B cell (primary cell): ENCODE results near the gene PSMA6. TPM values are rescaled to one million over a fixed set of nuclear protein-coding genes. Genes with fewer than 3 reads are reported as not detected.

Experiments used
- ATAC-seq: fragments of 200-7000 bp; cut with Tn5 transposase; one replicate; pipeline ENCODE4 v1.10.0; 2021; ENCODE audit warnings: low read depth, mild to moderate bottlenecking, moderate number of reproducible peaks, moderate library complexity
- CTCF ChIA-PET: fragments of 350-600 bp; sonication (Branson Sonifier 250); formaldehyde crosslinking; loops from one replicate; lab custom pipeline; 2021; ENCODE audit warnings: antibody characterized with exemption, inconsistent platforms; lab: Charles Lee
- POLR2A ChIA-PET: fragments of 350-600 bp; sonication (Branson Sonifier 250); formaldehyde crosslinking; loops from one replicate; lab custom pipeline; 2021; ENCODE audit warnings: antibody characterized with exemption; lab: Charles Lee
- DNase-seq: peaks from one replicate; pipeline ENCODE4 v3.0.0; 2013
- H2AFZ ChIP-seq: 2 replicates; pipeline ENCODE4 v1.6.1; 2012; ENCODE audit warnings: mild to moderate bottlenecking, low read depth, low read length; ENCODE audit not compliant: insufficient read depth, poor library complexity, severe bottlenecking
- H3K27ac ChIP-seq, 2 donors: 1 replicate in 1 of 2; 2 replicates in 1 of 2; pipeline ENCODE4 v1.5.1; 2012 to 2013; ENCODE audit warnings: low read length in 2 of 2, mild to moderate bottlenecking in 2 of 2, moderate library complexity in 1 of 2
- H3K27me3 ChIP-seq, 4 experiments: fragments of 200-600 bp in 1 of 4; sonication (generic) in 1 of 4; replicated peaks in 1 of 4; 1 replicate in 2 of 4; 2 replicates in 2 of 4; pipeline versions ENCODE4 v1.6.1 to v1.7.0; 2013 to 2016; ENCODE audit warnings: low read length in 3 of 4, mild to moderate bottlenecking in 2 of 4, mixed read lengths in 1 of 4, moderate library complexity in 1 of 4; ENCODE audit not compliant: insufficient read depth in 4 of 4, control insufficient read depth in 3 of 4; ENCODE audit errors: control extremely low read depth in 1 of 4
- H3K36me3 ChIP-seq, 2 experiments: replicated peaks in 1 of 2; 1 replicate in 1 of 2; 2 replicates in 1 of 2; pipeline versions ENCODE4 v1.6.1 to v1.7.1; 2013; ENCODE audit warnings: low read length in 1 of 2; ENCODE audit not compliant: insufficient read depth in 2 of 2, control insufficient read depth in 1 of 2; ENCODE audit errors: control extremely low read depth in 1 of 2, extremely low read depth in 1 of 2
- H3K4me1 ChIP-seq, 2 donors: fragments of 200-600 bp in 1 of 2; sonication (generic) in 1 of 2; 1 replicate in 1 of 2; 2 replicates in 1 of 2; pipeline versions ENCODE4 v1.5.1 to v1.6.1; 2013 to 2017; ENCODE audit warnings: low read length in 2 of 2; ENCODE audit not compliant: control insufficient read depth in 2 of 2, insufficient read depth in 2 of 2
- H3K4me2 ChIP-seq: replicated peaks from 2 replicates; pipeline ENCODE3; 2012; ENCODE audit warnings: mild to moderate bottlenecking, low read depth, low read length; ENCODE audit not compliant: poor library complexity, severe bottlenecking
- H3K4me3 ChIP-seq, 5 experiments: fragments of 200-600 bp in 1 of 5; sonication (generic) in 1 of 5; 1 replicate in 3 of 5; 2 replicates in 2 of 5; pipeline versions ENCODE4 v1.5.1 to v1.7.0; 2011 to 2016; ENCODE audit warnings: low read length in 4 of 5, mild to moderate bottlenecking in 4 of 5, low read depth in 2 of 5, control low read depth in 1 of 5, moderate library complexity in 1 of 5; ENCODE audit not compliant: insufficient read depth in 1 of 5; ENCODE audit errors: control extremely low read depth in 1 of 5, extremely low read depth in 1 of 5
- H3K79me2 ChIP-seq: fragments of 200-600 bp; sonication (generic); one replicate; pipeline ENCODE4 v1.6.0; 2016; ENCODE audit warnings: low read length; ENCODE audit not compliant: control insufficient read depth, insufficient read depth
- H3K9ac ChIP-seq: fragments of 200-600 bp; sonication (generic); 2 replicates; pipeline ENCODE4 v1.6.1; 2017; ENCODE audit warnings: mild to moderate bottlenecking, low read length, moderate library complexity
- H3K9me3 ChIP-seq, 3 donors: one replicate each; pipeline versions ENCODE4 v1.6.1 to v1.7.1; 2013; ENCODE audit warnings: low read length in 2 of 3; ENCODE audit not compliant: control insufficient read depth in 2 of 3, insufficient read depth in 1 of 3; ENCODE audit errors: control extremely low read depth in 1 of 3
- H4K20me1 ChIP-seq: 2 replicates; pipeline ENCODE4 v1.6.0; 2012; ENCODE audit warnings: mild to moderate bottlenecking, low read length; ENCODE audit not compliant: insufficient read depth, control insufficient read depth, poor library complexity, severe bottlenecking
- H3K27ac Mint-ChIP-seq: one replicate; pipeline ENCODE4 v1.8.0; 2021; ENCODE audit warnings: mixed read lengths
- H3K27me3 Mint-ChIP-seq: one replicate; pipeline ENCODE4 v1.8.0; 2021; ENCODE audit warnings: mixed read lengths
- H3K4me1 Mint-ChIP-seq: one replicate; pipeline ENCODE4 v1.8.0; 2021; ENCODE audit warnings: mixed read lengths
- H3K4me3 Mint-ChIP-seq: one replicate; pipeline ENCODE4 v1.8.0; 2021; ENCODE audit warnings: mixed read lengths
- H3K9me3 Mint-ChIP-seq: one replicate; pipeline ENCODE4 v1.8.0; 2022; ENCODE audit warnings: mixed read lengths; ENCODE audit not compliant: insufficient read depth
- CTCF ChIP-seq: fragments of 200-600 bp; IDR thresholded peaks from one replicate; pipeline ENCODE4 v1.8.0; 2022; ENCODE audit warnings: antibody characterized with exemption, mild to moderate bottlenecking
- EZH2 ChIP-seq: IDR thresholded peaks from 2 replicates; pipeline ENCODE4 v1.6.1; 2012; ENCODE audit warnings: borderline replicate concordance, low read depth, mild to moderate bottlenecking, moderate library complexity, low read length; ENCODE audit not compliant: insufficient read depth, poor library complexity, severe bottlenecking
- WGBS: methylation state at CpG from one replicate; pipeline ENCODE4 v1.1.5; 2013; ENCODE audit warnings: missing lambda C conversion rate; ENCODE audit not compliant: insufficient coverage; 5-methylcytosine and 5-hydroxymethylcytosine counted together
- intact Hi-C: fragments of 100-400 bp; cut with micrococcal nuclease; formaldehyde crosslinking; loops from one replicate; pipeline ENCODE4 v1.10.0; 2022
- polyA plus RNA-seq: library from polyadenylated mRNA; depleted of rRNA; stranded (reverse); fragments of >200 nt; gene quantifications from 2 replicates; pipeline ENCODE4 v1.2.3, GENCODE V29; 2012
- total RNA-seq, 2 donors: library from RNA; stranded (reverse); fragments of 120-200 nt in 1 of 2; gene quantifications; 1 replicate in 1 of 2; 2 replicates in 1 of 2; pipeline versions ENCODE4 v1.2.3 to v1.2.4, GENCODE V29; 2013 to 2022

The PSMA6 gene
- total and polyA plus RNA-seq, 2 donors (not counting 1 experiment from before 2014, with no cell fraction given): 47.0 to 70.6 TPM

- H3K4me3 ChIP-seq: no peak overlapping the region
- H3K36me3 ChIP-seq: no peaks in the 10 kb centered on the region
- Mint-ChIP-seq H3K27ac (peak overlapping the region; percentile 35), H3K4me1 (peaks cover 45% of the 10 kb centered on the region), H3K4me3 (peak overlapping the region; percentile 11), H3K27me3 (no peaks in the 10 kb centered on the region), H3K9me3 (no peaks in the 10 kb centered on the region)
- peaks cover 42 to 47% of the 10 kb centered on the region in 2 donors for H3K4me1 ChIP-seq
- H2AFZ ChIP-seq: peak overlapping the region; percentile 23
- H3K27me3 ChIP-seq: no peaks in the 10 kb centered on the region
- intact Hi-C loops: loop anchor here (5.0 kb wide), 1 partner anchor 60 kb away; no protein-coding TSS in a partner anchor
- ChIA-PET CTCF (interaction anchor here (1.0 to 1.6 kb wide), 3 partner anchors 57 to 118 kb away, joined by 3 to 4 read pairs (median 3); no protein-coding TSS in a partner anchor), POLR2A (interaction anchor here (2.4 kb wide), 1 partner anchor 117 kb away, joined by 16 read pairs; the partner anchor contains the start of gene NFKBIA)
- ATAC-seq (no peak), DNase-seq (no peak)
- H3K4me2 ChIP-seq: peak overlapping the region; percentile 64
- WGBS: 6% methylated on average over 1 of the region's 8 CpGs
- H3K79me2 ChIP-seq: peaks cover 11% of the 10 kb centered on the region
- TF ChIP-seq EZH2 (no peak), CTCF (no peak)
- H4K20me1 ChIP-seq: no peaks in the 10 kb centered on the region
- H3K27ac ChIP-seq: peak overlapping the region in 1 of 2 donors; percentile 71
- no peaks in the 10 kb centered on the region for H3K9me3 ChIP-seq
- H3K9ac ChIP-seq: no peak overlapping the region
Observed at GRCh38 chr14:35287431-35288013, 4.7 kb upstream of the PSMA6 start.

DNA sequence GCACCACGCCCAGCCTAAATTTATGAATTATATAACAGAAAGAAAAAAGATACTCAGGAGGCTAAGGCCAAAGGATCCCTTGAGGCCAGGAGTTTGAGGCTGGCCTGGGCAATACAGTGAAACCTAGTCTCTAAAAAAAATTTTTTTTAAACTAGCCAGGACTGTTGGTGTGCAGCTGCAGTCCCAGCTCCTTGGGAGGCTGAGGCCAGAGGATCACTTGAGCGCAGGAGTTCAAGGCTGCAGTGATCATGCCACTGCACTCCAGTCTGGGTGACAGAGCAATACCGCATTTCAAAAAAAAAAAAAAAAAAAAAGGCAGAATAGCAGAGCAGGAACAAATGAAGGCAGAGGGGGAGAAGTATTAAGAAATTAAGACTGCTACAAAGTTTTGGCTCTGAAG lies 2.6 kb upstream of the PSMA6 start:
- CTCF ChIA-PET: interaction anchor here (1.8 kb wide), 1 partner anchor 115 kb away, joined by 4 read pairs; the partner anchor contains the start of gene NFKBIA
- H3K27me3 ChIP-seq: no peaks in the 10 kb centered on the region
- H3K4me2 ChIP-seq: no peak overlapping the region
- 100% methylated on average over 2 of the region's 3 CpGs for WGBS
- Mint-ChIP-seq H3K27me3 (no peaks in the 10 kb centered on the region), H3K4me1 (peaks cover 56% of the 10 kb centered on the region), H3K9me3 (no peaks in the 10 kb centered on the region), H3K4me3 (no peak overlapping the region), H3K27ac (no peak overlapping the region)
- H3K4me1 ChIP-seq: peaks cover 56 to 59% of the 10 kb centered on the region in 2 donors
- no peak for TF ChIP-seq EZH2
- TF ChIP-seq CTCF: no peak
- POLR2A ChIA-PET: no interaction called here
- no peak for DNase-seq
- peaks cover 5% of the 10 kb centered on the region for H4K20me1 ChIP-seq
- no peak overlapping the region for H3K4me3 ChIP-seq
- ATAC-seq: no peak
- H2AFZ ChIP-seq: no peak overlapping the region
- H3K9me3 ChIP-seq: no peaks in the 10 kb centered on the region
- intact Hi-C loops: loop anchor here (5.0 to 10.0 kb wide), 3 partner anchors 62 to 752 kb away; partner anchors contain the start of genes EAPP and INSM2
- H3K27ac ChIP-seq: no peak overlapping the region
- peaks cover 32% of the 10 kb centered on the region for H3K79me2 ChIP-seq
- no peak overlapping the region for H3K9ac ChIP-seq
- H3K36me3 ChIP-seq: peaks cover 0 to 3% of the 10 kb centered on the region in 2 experiments
